Measurements from ENCODE around the gene TMEM121.

- TF ChIP-seq CTCF (IDR thresholded peaks at IDR 0.05): peak; percentile 71 to 88 (median 74)
- TF ChIP-seq POLR2A (IDR thresholded peaks at IDR 0.05): no peak
These were observed 1.6 kb downstream of the TMEM121 start for GRCh38 chr14:105527826-105528585.
